Vagina (tissue), 2 donors: ENCODE data around the gene MAMLD1. TPM values are rescaled to one million over a fixed set of nuclear protein-coding genes. Genes with fewer than 3 reads are reported as not detected.
A peak's percentile ranks its signal among the peaks of the same experiment; 100 is the strongest.

Source experiments
- DNase-seq, 2 donors: peaks; one replicate each; pipeline ENCODE4 v3.0.0-alpha.2; 2017; ENCODE audit errors: extremely low spot score in 2 of 2
- H3K27ac ChIP-seq: fragments of 200-600 bp; sonication (generic); one replicate; pipeline ENCODE4 v1.5.1; 2019
- H3K27me3 ChIP-seq: fragments of 200-600 bp; sonication (generic); one replicate; pipeline ENCODE4 v1.5.1; 2019
- H3K36me3 ChIP-seq, 2 donors: fragments of 200-600 bp; sonication (generic); one replicate each; pipeline ENCODE4 v1.5.1; 2017 to 2019
- H3K4me1 ChIP-seq: fragments of 200-600 bp; sonication (generic); one replicate; pipeline ENCODE4 v1.5.1; 2019
- H3K4me3 ChIP-seq, 2 donors: fragments of 200-600 bp; sonication (generic); 1 replicate in 1 of 2; 2 replicates in 1 of 2; pipeline ENCODE4 v1.5.1; 2016 to 2019
- H3K9me3 ChIP-seq: fragments of 200-600 bp; sonication (generic); one replicate; pipeline ENCODE4 v1.5.1; 2019
- CTCF ChIP-seq, 3 experiments: fragments of 450-650 bp in 2 of 3; fragments of 200-600 bp in 1 of 3; sonication (generic) in 1 of 3; IDR thresholded peaks; one replicate each; pipeline ENCODE4 v1.5.1; 2017 to 2019; ENCODE audit warnings: antibody characterized with exemption in 3 of 3, mild to moderate bottlenecking in 2 of 3, moderate library complexity in 2 of 3
- POLR2A ChIP-seq, 2 donors: fragments of 450-650 bp; IDR thresholded peaks; one replicate each; pipeline ENCODE4 v1.6.1; 2017; ENCODE audit warnings: antibody characterized with exemption in 2 of 2, mild to moderate bottlenecking in 2 of 2, moderate library complexity in 2 of 2
- POLR2AphosphoS5 ChIP-seq, 2 donors: sonication (generic); formaldehyde crosslinking; IDR thresholded peaks; one replicate each; pipeline ENCODE4 v1.9.0; 2017; ENCODE audit warnings: antibody characterized with exemption in 2 of 2, mild to moderate bottlenecking in 2 of 2, low read depth in 1 of 2; ENCODE audit not compliant: insufficient read depth in 1 of 2
- intact Hi-C: fragments of 100-400 bp; cut with DNase I; formaldehyde crosslinking; loops from one replicate; pipeline ENCODE4 v1.15.1; 2023
- total RNA-seq: library from RNA; depleted of rRNA; stranded (reverse); fragments of >200 nt; gene quantifications from one replicate; pipeline ENCODE4 v1.2.3, GENCODE V29; 2016

MAMLD1 gene
- total RNA-seq, 1 donor from 2014 or later: 3.2 TPM

- no peak overlapping the region for H3K27ac ChIP-seq
- no peaks in the 10 kb centered on the region for H3K27me3 ChIP-seq
- no peak overlapping the region for H3K4me3 ChIP-seq
- no peaks in the 10 kb centered on the region for H3K36me3 ChIP-seq
- peak in 1 of 2 donors; percentile 37 for DNase-seq
- no peaks in the 10 kb centered on the region for H3K4me1 ChIP-seq
- no peaks in the 10 kb centered on the region for H3K9me3 ChIP-seq
- intact Hi-C loops: no loop called here
- TF ChIP-seq CTCF (IDR thresholded peaks at IDR 0.05) (no peak), POLR2AphosphoS5 (IDR thresholded peaks at IDR 0.05; ENCODE audit: insufficient read depth in 1 of 2, low read depth in 1 of 2) (no peak), POLR2A (IDR thresholded peaks at IDR 0.05) (no peak)
Observed at GRCh38 chrX:150459196-150459595, 96.1 kb downstream of the MAMLD1 start.

GRCh38 chrX:150460063-150460462 is 96.9 kb downstream of the MAMLD1 start:
- no peak overlapping the region for H3K27ac ChIP-seq
- H3K9me3 ChIP-seq: no peaks in the 10 kb centered on the region
- TF ChIP-seq POLR2A (IDR thresholded peaks at IDR 0.05) (no peak), POLR2AphosphoS5 (IDR thresholded peaks at IDR 0.05; ENCODE audit: insufficient read depth in 1 of 2, low read depth in 1 of 2) (no peak), CTCF (IDR thresholded peaks at IDR 0.05) (no peak)
- no peaks in the 10 kb centered on the region for H3K36me3 ChIP-seq
- H3K4me1 ChIP-seq: no peaks in the 10 kb centered on the region
- intact Hi-C loops: no loop called here
- peak; percentile 40 to 49 for DNase-seq
- H3K4me3 ChIP-seq: no peak overlapping the region
- no peaks in the 10 kb centered on the region for H3K27me3 ChIP-seq

- H3K27ac ChIP-seq: no peak overlapping the region
- no peaks in the 10 kb centered on the region for H3K27me3 ChIP-seq
- H3K4me1 ChIP-seq: no peaks in the 10 kb centered on the region
- H3K4me3 ChIP-seq: no peak overlapping the region
- peak in 1 of 2 donors; percentile 92 for DNase-seq
- intact Hi-C loops: no loop called here
- no peak for TF ChIP-seq POLR2AphosphoS5 (IDR thresholded peaks at IDR 0.05; ENCODE audit: insufficient read depth in 1 of 2, low read depth in 1 of 2)
- no peak for TF ChIP-seq POLR2A (IDR thresholded peaks at IDR 0.05)
- no peak for TF ChIP-seq CTCF (IDR thresholded peaks at IDR 0.05)
- no peaks in the 10 kb centered on the region for H3K9me3 ChIP-seq
- H3K36me3 ChIP-seq: no peaks in the 10 kb centered on the region
Observed at GRCh38 chrX:150460781-150461180, 97.7 kb downstream of the MAMLD1 start.

- Histone ChIP-seq H3K4me3 (no peak overlapping the region), H3K36me3 (no peaks in the 10 kb centered on the region), H3K27me3 (no peaks in the 10 kb centered on the region), H3K27ac (no peak overlapping the region), H3K4me1 (no peaks in the 10 kb centered on the region), H3K9me3 (no peaks in the 10 kb centered on the region)
- peak in 1 of 2 donors; percentile 54 for DNase-seq
- TF ChIP-seq POLR2AphosphoS5 (IDR thresholded peaks at IDR 0.05; ENCODE audit: insufficient read depth in 1 of 2, low read depth in 1 of 2) (no peak), POLR2A (IDR thresholded peaks at IDR 0.05) (no peak), CTCF (IDR thresholded peaks at IDR 0.05) (no peak)
- intact Hi-C loops: no loop called here
Observed at GRCh38 chrX:150463566-150463965, 100.4 kb downstream of the MAMLD1 start.

- Histone ChIP-seq H3K4me1 (no peaks in the 10 kb centered on the region), H3K27me3 (no peaks in the 10 kb centered on the region), H3K9me3 (no peaks in the 10 kb centered on the region), H3K4me3 (no peak overlapping the region), H3K36me3 (no peaks in the 10 kb centered on the region), H3K27ac (no peak overlapping the region)
- TF ChIP-seq CTCF (IDR thresholded peaks at IDR 0.05) (no peak), POLR2A (IDR thresholded peaks at IDR 0.05) (no peak), POLR2AphosphoS5 (IDR thresholded peaks at IDR 0.05; ENCODE audit: insufficient read depth in 1 of 2, low read depth in 1 of 2) (no peak)
- peak; percentile 44 to 55 for DNase-seq
- intact Hi-C loops: no loop called here
Observed at GRCh38 chrX:150464001-150464400, 100.9 kb downstream of the MAMLD1 start.
